ENCODE data around the gene DOCK1. TPM values are rescaled to one million over a fixed set of nuclear protein-coding genes. Genes with fewer than 3 reads are reported as not detected.

DOCK1 gene
- total RNA-seq, 2 donors from 2014 or later: 72.4 to 89.3 TPM

- no peaks in the 10 kb centered on the region for H3K9me3 ChIP-seq (ENCODE audit: control insufficient read depth, low read length)
- no peaks in the 10 kb centered on the region for H3K27me3 Mint-ChIP-seq (ENCODE audit: insufficient read depth)
- H3K4me1 ChIP-seq (ENCODE audit: control insufficient read depth, insufficient read depth, low read length): peaks cover 3% of the 10 kb centered on the region
- peaks cover 59% of the 10 kb centered on the region for H3K36me3 Mint-ChIP-seq (ENCODE audit: low read depth)
- 92 to 96% methylated on average over 6 of the region's 6 CpGs for WGBS, 2 experiments (ENCODE audit: insufficient coverage in 1 of 2, insufficient read length in 1 of 2)
- H3K4me3 Mint-ChIP-seq: no peak overlapping the region
- TF ChIP-seq CTCF (conservative IDR thresholded peaks at IDR 0.05): no peak
- H3K9ac ChIP-seq (ENCODE audit: extremely low read depth, low read length, poor library complexity, severe bottlenecking): no peak overlapping the region
- peaks cover 14% of the 10 kb centered on the region for H3K9me3 Mint-ChIP-seq
- peaks cover 9% of the 10 kb centered on the region for H3K4me1 Mint-ChIP-seq
- H3K4me3 ChIP-seq (ENCODE audit: low read length): no peak overlapping the region
- H3K36me3 ChIP-seq (ENCODE audit: control insufficient read depth, insufficient read depth, low read length): peaks cover 17% of the 10 kb centered on the region
- no peak overlapping the region for H3K27ac ChIP-seq (ENCODE audit: low read depth, low read length)
- DNase-seq: no peak
- no peak overlapping the region for H3K27ac Mint-ChIP-seq
- H3K27me3 ChIP-seq (ENCODE audit: control insufficient read depth, insufficient read depth, low read length, poor library complexity, severe bottlenecking): no peaks in the 10 kb centered on the region
Measured at GRCh38 chr10:127427926-127428325, 522.7 kb downstream of the DOCK1 start.

- Histone ChIP-seq H3K36me3 (ENCODE audit: control insufficient read depth, insufficient read depth, low read length) (peaks cover 14% of the 10 kb centered on the region), H3K4me1 (ENCODE audit: control insufficient read depth, insufficient read depth, low read length) (peaks cover 2% of the 10 kb centered on the region), H3K27me3 (ENCODE audit: control insufficient read depth, insufficient read depth, low read length, poor library complexity, severe bottlenecking) (no peaks in the 10 kb centered on the region), H3K4me3 (ENCODE audit: low read length) (no peak overlapping the region), H3K27ac (ENCODE audit: low read depth, low read length) (no peak overlapping the region), H3K9ac (ENCODE audit: extremely low read depth, low read length, poor library complexity, severe bottlenecking) (no peak overlapping the region), H3K9me3 (ENCODE audit: control insufficient read depth, low read length) (no peaks in the 10 kb centered on the region)
- Mint-ChIP-seq H3K27me3 (ENCODE audit: insufficient read depth) (no peaks in the 10 kb centered on the region), H3K4me1 (peaks cover 6% of the 10 kb centered on the region), H3K27ac (no peak overlapping the region), H3K36me3 (ENCODE audit: low read depth) (peaks cover 59% of the 10 kb centered on the region), H3K4me3 (no peak overlapping the region), H3K9me3 (peaks cover 14% of the 10 kb centered on the region)
- WGBS, 2 experiments (ENCODE audit: insufficient coverage in 1 of 2, insufficient read length in 1 of 2): 88% methylated on average over 17 of the region's 18 CpGs; no CpG with 5 or more reads in 1 of the 2 experiments
- no peak for TF ChIP-seq CTCF (conservative IDR thresholded peaks at IDR 0.05)
- DNase-seq: no peak
Measured at GRCh38 chr10:127428385-127428980, 523.3 kb downstream of the DOCK1 start.

- Histone ChIP-seq H3K9ac (ENCODE audit: extremely low read depth, low read length, poor library complexity, severe bottlenecking) (no peak overlapping the region), H3K27me3 (ENCODE audit: control insufficient read depth, insufficient read depth, low read length, poor library complexity, severe bottlenecking) (no peaks in the 10 kb centered on the region), H3K27ac (ENCODE audit: low read depth, low read length) (no peak overlapping the region), H3K4me3 (ENCODE audit: low read length) (no peak overlapping the region), H3K9me3 (ENCODE audit: control insufficient read depth, low read length) (no peaks in the 10 kb centered on the region), H3K36me3 (ENCODE audit: control insufficient read depth, insufficient read depth, low read length) (peaks cover 14% of the 10 kb centered on the region), H3K4me1 (ENCODE audit: control insufficient read depth, insufficient read depth, low read length) (no peaks in the 10 kb centered on the region)
- peaks cover 14% of the 10 kb centered on the region for H3K9me3 Mint-ChIP-seq
- H3K27ac Mint-ChIP-seq: peak overlapping the region; percentile 31
- no peak overlapping the region for H3K4me3 Mint-ChIP-seq
- 94 to 95% methylated on average over 7 to 19 of the region's 19 CpGs for WGBS, 2 experiments (ENCODE audit: insufficient coverage in 1 of 2, insufficient read length in 1 of 2)
- no peak for DNase-seq
- peaks cover 62% of the 10 kb centered on the region for H3K36me3 Mint-ChIP-seq (ENCODE audit: low read depth)
- no peak for TF ChIP-seq CTCF (conservative IDR thresholded peaks at IDR 0.05)
- H3K27me3 Mint-ChIP-seq (ENCODE audit: insufficient read depth): no peaks in the 10 kb centered on the region
- no peaks in the 10 kb centered on the region for H3K4me1 Mint-ChIP-seq
Measured at GRCh38 chr10:127429601-127430312, 524.5 kb downstream of the DOCK1 start.

Measured in endodermal cell (in vitro differentiated cells).